ENCODE results near the gene F2R.

F2R gene

DNA sequence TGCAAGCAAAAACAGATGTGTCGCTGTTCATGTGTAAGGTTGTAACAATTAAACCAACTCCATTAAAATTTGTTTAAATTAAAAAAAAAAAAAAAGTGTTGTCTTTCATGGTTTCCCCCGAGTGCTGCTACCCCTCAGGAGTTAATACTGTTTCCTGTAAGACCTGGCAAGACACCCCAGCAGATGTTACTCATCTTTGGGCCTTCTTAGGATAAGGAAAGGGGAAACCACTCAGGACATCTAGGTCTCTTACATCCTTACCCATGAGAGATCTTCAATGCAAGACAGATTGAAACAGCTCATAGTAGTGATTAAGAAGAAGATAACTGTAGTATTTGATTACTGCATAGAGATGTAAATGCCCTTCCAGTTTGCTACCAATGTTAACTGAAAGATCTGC lies 33.5 kb upstream of the F2R start:
- no peaks in the 10 kb centered on the region for H3K27me3 ChIP-seq (ENCODE audit: control insufficient read depth, insufficient read depth, low read length)
- no peak overlapping the region for H3K4me3 ChIP-seq (ENCODE audit: low read length)
- no peaks in the 10 kb centered on the region for H3K9me3 ChIP-seq (ENCODE audit: control insufficient read depth, low read length)
- H3K4me1 ChIP-seq (ENCODE audit: control insufficient read depth, insufficient read depth, low read length), result no peaks in the 10 kb centered on the region
- no peaks in the 10 kb centered on the region for H3K36me3 ChIP-seq (ENCODE audit: control insufficient read depth, insufficient read depth, low read length)
- no peak overlapping the region for H3K9ac ChIP-seq (ENCODE audit: low read length)

DNA sequence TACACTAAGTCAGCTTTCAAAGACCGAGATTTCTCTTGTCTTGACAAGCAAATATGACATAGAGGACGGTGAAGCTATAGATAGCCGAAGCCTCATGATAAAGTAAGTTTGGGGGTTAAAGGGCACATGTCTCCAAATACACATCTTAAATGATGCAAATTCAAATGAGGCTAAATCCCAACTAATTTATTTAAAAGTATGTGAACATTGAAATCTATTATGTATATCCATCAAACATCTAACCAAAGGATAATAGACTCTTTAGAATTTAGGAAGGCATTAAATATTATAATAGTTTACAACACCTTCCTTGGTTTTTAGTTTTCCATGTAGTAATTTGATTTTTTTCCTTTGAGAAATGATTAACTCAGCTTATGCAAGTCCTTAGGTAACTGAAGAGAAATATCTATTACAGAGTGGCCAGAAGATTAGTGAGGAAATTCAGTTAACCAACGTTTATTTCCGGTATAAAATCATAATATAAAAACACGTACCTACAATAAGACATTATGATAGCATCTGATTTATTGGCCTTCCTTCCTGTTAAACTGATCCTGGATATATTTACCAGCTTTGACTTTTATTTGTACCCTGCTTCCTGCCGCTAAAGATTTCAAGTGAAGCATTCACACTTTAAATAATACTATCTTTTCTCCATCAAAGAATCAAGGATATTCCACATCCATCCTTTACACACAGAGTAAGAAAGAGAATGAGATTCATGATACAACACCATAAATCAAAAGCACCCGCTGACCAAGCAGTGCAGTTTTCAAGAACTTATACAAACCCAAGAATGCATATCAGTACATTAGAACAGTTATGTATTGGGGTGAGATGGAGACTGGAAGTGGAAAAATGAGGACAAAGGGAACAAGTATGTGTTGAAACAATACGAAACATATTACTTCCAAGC lies 31.9 kb upstream of the F2R start:
- Histone ChIP-seq H3K4me3 (ENCODE audit: low read length) (no peak overlapping the region), H3K9ac (ENCODE audit: low read length) (no peak overlapping the region), H3K9me3 (ENCODE audit: control insufficient read depth, low read length) (no peaks in the 10 kb centered on the region), H3K36me3 (ENCODE audit: control insufficient read depth, insufficient read depth, low read length) (no peaks in the 10 kb centered on the region), H3K27me3 (ENCODE audit: control insufficient read depth, insufficient read depth, low read length) (no peaks in the 10 kb centered on the region), H3K4me1 (ENCODE audit: control insufficient read depth, insufficient read depth, low read length) (no peaks in the 10 kb centered on the region)

DNA sequence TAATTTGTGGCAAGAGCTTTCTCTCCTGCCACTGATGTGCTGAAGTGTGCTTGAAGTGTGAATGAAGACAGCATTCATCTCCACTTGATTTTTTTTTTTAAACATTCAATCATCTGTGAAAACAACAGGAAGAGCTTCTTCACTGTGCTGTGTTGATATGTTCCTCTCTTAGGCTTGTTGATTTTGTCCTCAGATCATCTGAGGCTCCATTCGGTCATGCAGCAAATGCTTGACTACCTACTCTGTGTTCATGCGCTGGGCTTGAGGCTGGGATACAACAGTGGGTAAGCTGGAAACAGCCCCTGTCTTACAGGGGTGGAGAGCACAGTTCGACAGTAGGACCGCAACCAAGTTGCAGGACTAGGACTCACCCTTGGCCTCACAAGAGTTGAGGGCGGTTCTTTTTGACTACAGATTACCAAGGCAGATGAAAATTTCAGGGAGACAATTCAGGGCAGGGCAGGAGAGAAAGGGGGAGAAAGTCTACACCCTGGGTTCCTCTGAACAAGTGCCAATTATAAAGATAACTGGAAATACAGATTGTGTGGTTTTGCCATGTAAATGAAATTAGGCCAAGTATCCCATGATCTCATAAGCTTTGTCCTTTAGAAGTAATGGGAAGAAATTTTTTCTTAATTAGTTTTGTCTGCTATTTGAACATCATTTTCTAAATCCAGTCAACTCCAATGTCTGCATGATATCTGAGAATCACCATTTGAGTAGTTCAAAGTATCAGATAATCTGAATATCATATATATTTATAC lies 31.0 kb upstream of the F2R start:
- no peak overlapping the region for H3K9ac ChIP-seq (ENCODE audit: low read length)
- H3K27me3 ChIP-seq (ENCODE audit: control insufficient read depth, insufficient read depth, low read length), result no peaks in the 10 kb centered on the region
- H3K36me3 ChIP-seq (ENCODE audit: control insufficient read depth, insufficient read depth, low read length), result no peaks in the 10 kb centered on the region
- no peaks in the 10 kb centered on the region for H3K4me1 ChIP-seq (ENCODE audit: control insufficient read depth, insufficient read depth, low read length)
- no peaks in the 10 kb centered on the region for H3K9me3 ChIP-seq (ENCODE audit: control insufficient read depth, low read length)
- H3K4me3 ChIP-seq (ENCODE audit: low read length), result no peak overlapping the region

DNA sequence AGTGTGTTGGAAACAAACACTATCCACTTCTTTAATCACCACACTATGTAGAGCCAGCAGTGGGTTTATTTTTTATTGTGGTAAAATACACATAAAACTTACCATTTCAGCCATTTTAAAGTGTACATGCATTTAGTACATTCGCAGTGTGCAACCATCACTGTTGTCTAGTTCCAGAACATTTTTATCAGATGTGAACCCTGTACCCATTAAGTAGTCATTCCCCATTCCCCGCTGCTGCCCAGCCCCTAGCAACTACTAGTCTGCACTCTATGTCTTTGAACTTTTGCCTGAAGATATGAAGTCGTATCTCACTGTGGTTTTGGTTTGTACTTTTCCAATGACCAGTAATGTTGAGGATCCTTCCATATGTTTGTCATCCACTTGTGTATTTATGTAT lies 30.2 kb upstream of the F2R start:
- Histone ChIP-seq H3K4me3 (ENCODE audit: low read length) (no peak overlapping the region), H3K27me3 (ENCODE audit: control insufficient read depth, insufficient read depth, low read length) (no peaks in the 10 kb centered on the region), H3K36me3 (ENCODE audit: control insufficient read depth, insufficient read depth, low read length) (no peaks in the 10 kb centered on the region), H3K9ac (ENCODE audit: low read length) (no peak overlapping the region), H3K9me3 (ENCODE audit: control insufficient read depth, low read length) (no peaks in the 10 kb centered on the region), H3K4me1 (ENCODE audit: control insufficient read depth, insufficient read depth, low read length) (peaks cover 1% of the 10 kb centered on the region)

DNA sequence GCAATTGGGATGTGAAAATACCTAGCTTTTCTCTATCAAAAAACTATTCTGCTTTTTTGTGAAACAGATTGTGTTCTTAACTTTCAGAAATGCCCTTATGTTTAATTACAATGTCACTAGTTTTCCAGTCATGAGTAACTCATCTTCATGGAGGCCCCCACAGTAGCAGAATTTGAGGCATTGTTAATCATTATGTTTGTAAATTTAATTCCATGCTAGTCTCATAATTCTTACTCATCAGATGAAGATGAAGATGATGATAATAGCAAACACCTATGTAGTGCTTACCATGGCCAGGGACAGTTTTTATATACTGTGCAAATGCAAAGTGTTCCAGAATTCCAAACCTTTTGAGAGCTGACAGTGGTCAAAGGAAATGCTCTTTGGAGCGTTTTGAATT lies 27.7 kb upstream of the F2R start:
- Histone ChIP-seq H3K27me3 (ENCODE audit: control insufficient read depth, insufficient read depth, low read length) (no peaks in the 10 kb centered on the region), H3K9me3 (ENCODE audit: control insufficient read depth, low read length) (no peaks in the 10 kb centered on the region), H3K36me3 (ENCODE audit: control insufficient read depth, insufficient read depth, low read length) (no peaks in the 10 kb centered on the region), H3K4me3 (ENCODE audit: low read length) (no peak overlapping the region), H3K4me1 (ENCODE audit: control insufficient read depth, insufficient read depth, low read length) (peaks cover 10% of the 10 kb centered on the region), H3K9ac (ENCODE audit: low read length) (no peak overlapping the region)

DNA sequence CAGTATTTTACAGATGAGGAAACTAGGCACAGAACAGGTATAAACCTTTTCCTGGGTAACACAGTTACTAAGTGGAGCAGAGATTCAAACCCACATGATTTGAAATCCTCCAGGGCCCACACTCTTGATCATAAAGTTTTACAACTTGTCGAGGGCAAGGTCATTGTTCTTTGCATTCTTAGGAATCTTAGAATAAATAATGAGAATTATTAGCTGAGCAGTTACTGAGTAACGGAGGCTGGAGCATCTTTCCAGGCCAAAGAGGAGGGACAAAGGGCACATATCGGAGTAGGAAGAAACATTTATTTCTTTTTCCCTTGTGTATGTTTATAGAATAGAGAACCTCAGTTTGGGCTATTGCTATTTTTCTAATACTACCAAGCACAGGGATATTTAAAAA lies 27.1 kb upstream of the F2R start:
- no peak overlapping the region for H3K9ac ChIP-seq (ENCODE audit: low read length)
- H3K36me3 ChIP-seq (ENCODE audit: control insufficient read depth, insufficient read depth, low read length), result no peaks in the 10 kb centered on the region
- no peaks in the 10 kb centered on the region for H3K27me3 ChIP-seq (ENCODE audit: control insufficient read depth, insufficient read depth, low read length)
- no peak overlapping the region for H3K4me3 ChIP-seq (ENCODE audit: low read length)
- H3K9me3 ChIP-seq (ENCODE audit: control insufficient read depth, low read length), result no peaks in the 10 kb centered on the region
- H3K4me1 ChIP-seq (ENCODE audit: control insufficient read depth, insufficient read depth, low read length), result peaks cover 10% of the 10 kb centered on the region

DNA sequence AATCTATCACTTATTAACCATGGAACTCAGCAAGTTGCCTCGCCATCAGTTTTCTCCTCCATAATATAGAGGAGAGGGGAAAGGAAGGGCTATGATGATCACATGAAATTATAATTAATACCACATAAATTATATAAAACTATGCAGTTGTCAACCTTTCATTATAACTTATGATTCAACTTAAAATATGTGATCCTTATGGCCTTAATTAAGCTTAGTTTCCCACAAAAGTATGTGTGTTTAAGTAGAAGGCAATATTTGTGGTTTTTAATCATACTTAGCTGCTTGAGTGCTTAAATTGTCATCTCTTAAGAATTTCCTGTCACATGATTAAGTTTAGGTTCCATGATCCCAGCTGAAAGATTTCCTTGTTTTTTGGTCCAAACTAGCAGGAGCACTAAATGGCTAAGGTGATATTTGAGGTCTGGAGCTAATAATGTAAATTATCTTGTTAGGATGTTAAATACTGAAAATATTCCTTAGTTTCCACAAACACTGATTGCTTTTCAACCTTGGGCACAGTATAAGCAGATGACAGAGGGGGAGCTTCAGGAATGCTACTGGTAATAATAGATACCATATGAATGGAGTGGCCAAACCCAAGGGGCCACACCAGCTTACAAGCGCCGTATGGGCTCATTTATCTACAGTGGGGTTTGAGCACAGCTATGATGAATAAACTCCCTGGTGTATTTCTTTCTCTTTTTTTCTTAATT lies 26.4 kb upstream of the F2R start:
- H3K36me3 ChIP-seq (ENCODE audit: control insufficient read depth, insufficient read depth, low read length), result no peaks in the 10 kb centered on the region
- H3K9me3 ChIP-seq (ENCODE audit: control insufficient read depth, low read length), result no peaks in the 10 kb centered on the region
- no peaks in the 10 kb centered on the region for H3K27me3 ChIP-seq (ENCODE audit: control insufficient read depth, insufficient read depth, low read length)
- H3K4me3 ChIP-seq (ENCODE audit: low read length), result no peak overlapping the region
- peaks cover 10% of the 10 kb centered on the region for H3K4me1 ChIP-seq (ENCODE audit: control insufficient read depth, insufficient read depth, low read length)
- H3K9ac ChIP-seq (ENCODE audit: low read length), result no peak overlapping the region

DNA sequence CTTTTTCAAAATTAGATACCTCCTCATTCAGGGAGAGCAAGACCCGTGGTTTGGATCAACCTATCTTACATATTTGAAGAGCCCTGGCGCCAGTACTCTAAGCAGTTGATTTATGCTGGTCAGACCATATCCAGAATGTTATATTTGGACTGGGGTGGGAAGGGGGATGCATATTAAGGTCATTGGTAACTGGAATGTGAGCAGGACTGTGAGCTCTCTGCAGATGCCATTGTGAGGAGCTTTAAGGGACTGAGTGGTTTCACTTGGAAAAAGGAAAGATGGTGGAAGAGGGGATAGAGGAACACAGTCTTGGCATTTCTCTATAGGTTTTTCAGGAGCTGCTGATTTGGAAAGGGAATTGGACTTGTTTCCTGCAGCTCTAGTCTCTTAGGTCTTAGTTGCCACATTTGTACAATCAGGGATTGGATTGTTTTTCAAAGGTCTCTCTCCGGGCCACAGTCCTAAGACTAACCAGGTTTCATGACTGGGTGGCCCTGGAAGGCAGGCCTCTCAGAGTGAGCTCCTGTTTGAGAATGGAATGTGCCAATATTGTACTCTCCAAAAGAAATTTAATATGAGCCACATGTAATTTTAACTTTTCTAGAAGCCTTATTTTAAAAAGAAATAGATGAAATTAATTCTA lies 25.8 kb upstream of the F2R start:
- H3K36me3 ChIP-seq (ENCODE audit: control insufficient read depth, insufficient read depth, low read length), result no peaks in the 10 kb centered on the region
- H3K9me3 ChIP-seq (ENCODE audit: control insufficient read depth, low read length), result no peaks in the 10 kb centered on the region

DNA sequence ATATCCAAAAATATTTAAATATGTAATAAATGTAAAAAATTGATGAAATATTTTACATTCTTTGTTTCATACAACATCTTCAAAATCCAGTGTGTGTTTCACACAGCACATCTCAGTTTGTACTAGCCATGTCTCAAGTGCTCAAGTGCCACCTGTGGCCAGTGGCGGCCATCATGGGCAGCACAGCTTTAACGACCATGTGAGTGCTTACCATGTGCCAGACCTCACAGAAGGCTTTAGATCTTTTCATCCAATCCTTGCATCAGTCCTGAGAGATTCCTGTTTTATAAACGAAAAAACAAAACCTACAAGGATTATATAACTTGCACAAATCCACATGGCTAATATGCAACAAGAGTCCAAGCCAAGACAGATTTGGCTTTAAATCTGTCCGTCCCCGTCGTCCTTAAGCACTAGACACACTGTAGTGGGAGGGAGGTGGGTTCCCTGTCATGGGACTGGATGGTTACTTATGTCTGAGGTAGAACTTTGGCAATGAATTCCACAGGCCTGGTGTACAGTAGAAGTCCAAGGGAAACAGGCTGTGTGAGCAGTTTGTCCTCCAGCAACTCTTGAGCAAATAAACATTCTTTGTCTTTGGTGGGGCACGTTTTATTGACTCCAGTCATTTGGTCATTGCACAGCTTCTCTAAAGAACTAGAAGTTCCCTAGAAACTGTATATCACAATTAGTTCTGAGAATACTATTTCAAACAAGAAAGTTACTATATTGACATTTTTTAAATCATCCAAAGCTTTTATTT lies 25.0 kb upstream of the F2R start:
- H3K4me3 ChIP-seq (ENCODE audit: low read length), result no peak overlapping the region
- H3K9me3 ChIP-seq (ENCODE audit: control insufficient read depth, low read length), result no peaks in the 10 kb centered on the region
- H3K9ac ChIP-seq (ENCODE audit: low read length), result no peak overlapping the region
- peaks cover 10% of the 10 kb centered on the region for H3K4me1 ChIP-seq (ENCODE audit: control insufficient read depth, insufficient read depth, low read length)
- no peaks in the 10 kb centered on the region for H3K27me3 ChIP-seq (ENCODE audit: control insufficient read depth, insufficient read depth, low read length)
- H3K36me3 ChIP-seq (ENCODE audit: control insufficient read depth, insufficient read depth, low read length), result no peaks in the 10 kb centered on the region

More for the DNA sequence above, 25.8 kb upstream of the F2R start:
- Histone ChIP-seq H3K4me3 (ENCODE audit: low read length) (no peak overlapping the region), H3K4me1 (ENCODE audit: control insufficient read depth, insufficient read depth, low read length) (peaks cover 10% of the 10 kb centered on the region), H3K9ac (ENCODE audit: low read length) (no peak overlapping the region), H3K27me3 (ENCODE audit: control insufficient read depth, insufficient read depth, low read length) (no peaks in the 10 kb centered on the region)

DNA sequence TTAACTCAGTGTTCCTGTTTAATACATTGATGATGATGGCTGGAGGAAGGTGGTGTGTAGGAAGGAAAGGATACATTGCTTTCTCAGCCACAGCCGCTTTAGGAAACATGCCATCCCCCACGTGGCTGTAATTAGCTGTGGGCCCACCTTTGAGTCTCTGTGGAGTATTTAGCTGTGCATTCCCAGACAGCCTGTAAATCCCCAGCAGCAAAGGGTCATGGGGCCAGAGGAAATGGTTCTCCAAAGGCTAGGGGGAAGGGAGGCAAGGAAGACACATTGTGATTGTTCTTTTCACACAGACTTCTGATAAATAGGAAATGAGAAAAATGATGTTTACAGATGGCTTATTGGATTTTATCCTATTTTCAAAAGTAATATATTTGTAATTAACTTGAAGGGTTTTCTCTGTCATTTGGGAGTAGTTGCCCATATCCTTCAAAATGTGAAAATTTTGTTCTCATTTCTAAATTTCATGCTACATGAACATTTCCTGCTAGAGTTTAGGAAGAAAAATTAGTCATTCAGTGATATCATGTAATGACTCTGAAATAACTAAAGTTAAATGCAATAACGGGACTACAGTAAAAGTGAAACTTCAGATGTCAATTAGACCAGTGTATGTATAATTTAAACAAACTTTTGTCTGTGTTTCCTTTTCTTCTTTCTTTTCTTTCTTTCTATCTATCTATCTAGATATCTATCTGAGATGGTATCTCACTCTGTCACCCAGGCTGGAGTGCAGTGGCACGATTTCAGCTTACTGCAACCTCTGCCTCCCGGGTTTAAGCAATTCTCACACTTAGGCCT lies 24.3 kb upstream of the F2R start:
- Histone ChIP-seq H3K4me1 (ENCODE audit: control insufficient read depth, insufficient read depth, low read length) (peaks cover 10% of the 10 kb centered on the region), H3K4me3 (ENCODE audit: low read length) (no peak overlapping the region), H3K27me3 (ENCODE audit: control insufficient read depth, insufficient read depth, low read length) (no peaks in the 10 kb centered on the region), H3K9me3 (ENCODE audit: control insufficient read depth, low read length) (no peaks in the 10 kb centered on the region), H3K9ac (ENCODE audit: low read length) (no peak overlapping the region), H3K36me3 (ENCODE audit: control insufficient read depth, insufficient read depth, low read length) (no peaks in the 10 kb centered on the region)

DNA sequence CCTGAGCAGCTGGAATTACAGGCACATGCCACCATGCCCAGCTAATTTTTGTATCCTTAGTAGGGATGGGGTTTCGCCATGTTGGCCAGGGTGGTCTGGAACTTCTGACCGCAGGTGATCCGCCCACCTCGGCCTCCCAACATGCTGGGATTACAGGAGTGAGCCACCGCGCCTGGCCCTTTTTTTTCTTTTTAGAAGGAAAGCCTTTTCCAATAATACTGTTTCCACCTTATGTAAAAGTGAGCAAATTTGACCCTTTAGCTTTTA lies 23.7 kb upstream of the F2R start:
- Histone ChIP-seq H3K9me3 (ENCODE audit: control insufficient read depth, low read length) (no peaks in the 10 kb centered on the region), H3K4me3 (ENCODE audit: low read length) (no peak overlapping the region), H3K4me1 (ENCODE audit: control insufficient read depth, insufficient read depth, low read length) (peaks cover 10% of the 10 kb centered on the region), H3K27me3 (ENCODE audit: control insufficient read depth, insufficient read depth, low read length) (no peaks in the 10 kb centered on the region), H3K9ac (ENCODE audit: low read length) (no peak overlapping the region), H3K36me3 (ENCODE audit: control insufficient read depth, insufficient read depth, low read length) (no peaks in the 10 kb centered on the region)
